GM10847 (cell line): ENCODE data around the gene MEX3C.

Experiments used
- POLR2A ChIP-seq: IDR thresholded peaks from 2 replicates; pipeline ENCODE4 v1.6.1; 2011; ENCODE audit not compliant: insufficient read length; ENCODE audit errors: extremely low read depth

The MEX3C gene

GRCh38 chr18:51197661-51198424 is at the start of gene MEX3C:
MEX3C (minus strand) TSS chr18:51197681; CDS start chr18:51197320, 361 bp downstream.
- peak; percentile 64 for TF ChIP-seq POLR2A

- no peak for TF ChIP-seq POLR2A
Observed at GRCh38 chr18:51241226-51241625, 43.7 kb upstream of the MEX3C start.

- no peak for TF ChIP-seq POLR2A
Observed at GRCh38 chr18:51236225-51236624, 38.7 kb upstream of the MEX3C start.

DNA sequence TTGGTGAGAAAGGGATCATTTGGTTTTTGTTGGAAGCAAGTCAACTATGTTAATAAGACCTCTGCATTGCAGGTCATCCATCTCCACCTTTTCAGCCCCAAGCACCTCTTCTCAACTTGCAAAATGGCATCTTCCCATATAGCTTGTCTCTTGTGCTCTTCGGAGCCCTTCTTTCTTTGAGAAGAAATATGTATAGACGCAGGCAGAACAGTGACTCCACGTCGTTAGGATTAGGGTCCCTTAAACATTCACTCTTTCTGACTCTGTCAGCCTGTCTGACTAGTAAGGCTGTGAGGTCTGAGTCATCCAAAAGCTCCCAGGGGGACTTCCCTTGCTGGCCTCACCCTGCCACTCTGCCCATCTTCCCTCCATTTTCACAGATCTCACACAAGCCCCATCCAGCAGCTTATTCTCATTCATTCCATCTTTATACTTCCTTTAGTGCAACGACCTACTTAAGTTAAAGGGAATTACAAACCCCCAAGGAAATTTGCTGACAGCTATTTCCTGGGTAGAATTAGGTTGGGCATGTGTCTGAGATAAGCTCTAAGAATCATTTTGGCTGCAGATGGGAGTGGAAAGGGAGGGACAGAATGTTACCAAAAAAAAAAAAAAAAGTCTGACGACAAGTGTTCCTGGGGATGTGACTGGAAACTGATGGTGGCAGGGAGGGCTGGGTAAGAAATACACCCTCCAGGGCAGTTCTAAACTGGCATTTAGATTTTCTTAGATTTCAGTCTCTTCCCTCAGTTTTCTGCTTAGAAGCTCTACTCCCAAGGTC is 37.7 kb upstream of the MEX3C start:
- TF ChIP-seq POLR2A = no peak

DNA sequence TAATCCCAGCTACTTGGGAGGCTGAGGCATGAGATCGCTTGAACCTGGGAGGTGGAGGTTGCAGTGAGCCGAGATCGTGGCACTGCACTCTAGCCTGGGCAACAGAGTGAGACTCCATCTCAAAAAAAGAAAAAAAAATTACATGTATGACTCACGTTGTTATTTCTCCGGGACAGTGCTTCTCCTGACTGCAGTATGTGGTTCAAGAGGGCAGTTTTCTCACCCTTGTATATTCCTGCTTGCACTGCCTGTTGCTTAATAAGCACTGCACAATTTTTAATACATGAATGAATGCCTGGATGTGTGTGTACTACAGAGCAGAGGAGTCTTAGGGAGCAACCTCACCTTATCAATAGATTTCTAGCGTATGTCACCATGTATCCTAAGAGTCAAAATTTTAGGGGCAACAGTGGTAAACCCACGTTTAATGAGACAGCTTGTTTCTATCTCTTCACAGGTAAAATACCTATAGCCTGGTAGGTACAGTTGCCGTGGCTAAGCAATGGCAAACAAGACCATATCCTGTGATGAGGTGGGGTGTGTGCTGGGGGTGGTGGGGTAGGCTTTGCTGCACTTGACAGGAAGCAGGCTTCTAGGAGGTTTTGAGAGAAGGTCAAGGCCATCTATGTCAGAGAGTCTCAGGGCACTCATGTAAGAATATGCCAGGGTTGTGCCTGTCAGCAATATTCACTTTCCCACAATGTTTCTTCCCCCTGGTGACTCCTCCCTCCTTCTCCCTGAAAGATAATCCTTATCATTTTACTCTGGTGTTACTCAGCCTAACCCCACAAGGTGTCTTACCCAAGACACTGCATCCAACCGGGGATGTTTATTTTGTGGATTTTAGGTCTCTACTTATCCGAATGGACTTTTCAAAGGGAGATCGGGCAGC is 36.9 kb upstream of the MEX3C start:
- no peak for TF ChIP-seq POLR2A

DNA sequence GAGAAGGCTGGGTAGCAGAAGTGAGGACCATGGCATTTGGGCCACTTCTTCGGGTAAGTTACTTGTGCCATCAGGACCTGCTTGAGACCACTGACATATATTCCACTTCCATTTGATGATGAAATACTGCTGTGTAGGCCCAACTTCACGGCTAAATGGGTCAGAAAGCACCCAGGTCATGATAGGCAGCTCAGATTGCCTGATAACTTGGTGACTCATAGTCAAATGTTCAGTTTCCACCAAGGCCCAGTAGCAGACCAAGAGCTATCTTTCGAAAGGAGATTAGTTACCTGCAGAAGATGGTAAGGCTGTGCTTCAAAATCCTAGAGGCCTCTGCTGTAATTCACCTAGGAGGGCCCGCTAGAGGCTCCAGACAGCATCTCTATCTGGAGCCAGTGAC is 31.8 kb upstream of the MEX3C start:
- no peak for TF ChIP-seq POLR2A

DNA sequence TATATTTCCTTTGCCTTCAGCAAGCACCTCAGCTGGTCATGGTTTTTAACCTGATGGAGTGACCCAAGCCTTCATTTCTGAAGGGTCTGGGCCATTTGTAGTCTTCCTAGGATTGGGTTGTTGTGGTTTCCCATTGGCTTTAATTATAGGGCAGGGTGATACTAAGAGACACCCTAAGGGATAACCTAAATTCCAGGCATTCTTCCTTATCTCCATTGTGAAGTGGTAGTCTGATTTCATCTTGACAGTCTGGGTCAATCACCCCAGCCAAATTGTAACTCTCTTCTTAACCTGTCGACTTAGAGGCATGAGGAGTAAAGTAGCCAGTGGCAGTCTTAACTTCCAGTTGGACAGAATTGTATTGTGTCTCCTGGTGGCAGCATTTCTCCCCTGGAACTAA is 30.2 kb upstream of the MEX3C start:
- TF ChIP-seq POLR2A = no peak

DNA sequence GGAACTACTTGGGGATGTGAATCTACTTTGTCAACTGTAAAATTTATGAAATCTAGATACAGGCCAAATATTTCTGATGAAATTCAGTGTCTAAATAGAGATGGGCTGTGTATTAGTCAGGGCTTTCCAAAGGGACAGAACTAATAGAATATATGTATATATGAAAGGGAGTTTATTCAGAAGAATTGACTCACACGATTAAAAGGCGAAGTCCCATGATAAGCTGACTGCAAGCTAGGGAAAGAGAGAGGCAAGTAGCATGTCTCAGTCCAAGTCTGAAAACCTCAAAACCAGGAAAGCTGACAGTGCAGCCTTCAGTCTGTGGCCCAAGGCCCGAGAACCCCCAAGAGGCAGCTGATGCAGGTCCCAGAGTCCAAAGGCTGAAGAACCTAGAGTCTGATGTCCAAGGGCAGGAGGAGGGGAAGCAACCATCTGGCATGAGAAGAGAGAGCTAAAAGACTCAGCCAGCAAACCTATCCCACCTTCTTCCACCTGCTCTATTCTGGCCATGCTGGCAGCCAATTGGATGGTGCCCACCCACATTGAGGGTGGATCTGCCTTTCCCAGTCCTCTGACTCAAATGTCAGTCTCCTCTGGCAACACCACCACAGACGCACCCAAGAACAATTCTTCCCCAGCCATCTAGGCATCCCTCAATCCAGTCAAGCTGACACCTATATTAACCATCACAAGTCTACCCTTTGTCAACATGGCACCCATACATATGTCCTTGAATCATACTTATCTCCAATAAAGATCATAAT is 29.3 kb upstream of the MEX3C start:
- TF ChIP-seq POLR2A = no peak

- TF ChIP-seq POLR2A = no peak
Observed at GRCh38 chr18:51226068-51226467, 28.6 kb upstream of the MEX3C start.

GRCh38 chr18:51212606-51213005 is 15.1 kb upstream of the MEX3C start:
- TF ChIP-seq POLR2A = no peak

DNA sequence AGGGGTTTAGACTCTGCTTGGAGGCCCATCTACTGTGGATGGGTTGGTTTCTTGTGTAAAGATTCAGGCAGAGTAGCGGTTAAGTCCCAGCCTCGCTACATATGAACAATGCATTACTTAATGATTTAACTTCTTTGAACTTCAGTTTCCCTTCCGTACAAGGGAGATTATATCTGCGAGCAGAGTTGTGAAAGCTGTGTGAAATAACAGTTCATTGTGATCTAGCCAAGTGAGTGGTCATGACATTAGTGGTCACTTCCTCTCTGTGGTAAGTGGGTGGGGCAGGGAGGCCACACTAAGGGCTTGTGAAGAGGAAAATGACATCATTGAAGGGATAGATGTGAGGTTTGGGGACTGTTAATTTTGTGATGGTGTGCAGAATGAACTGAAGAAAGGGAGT is 14.1 kb upstream of the MEX3C start:
- no peak for TF ChIP-seq POLR2A

DNA sequence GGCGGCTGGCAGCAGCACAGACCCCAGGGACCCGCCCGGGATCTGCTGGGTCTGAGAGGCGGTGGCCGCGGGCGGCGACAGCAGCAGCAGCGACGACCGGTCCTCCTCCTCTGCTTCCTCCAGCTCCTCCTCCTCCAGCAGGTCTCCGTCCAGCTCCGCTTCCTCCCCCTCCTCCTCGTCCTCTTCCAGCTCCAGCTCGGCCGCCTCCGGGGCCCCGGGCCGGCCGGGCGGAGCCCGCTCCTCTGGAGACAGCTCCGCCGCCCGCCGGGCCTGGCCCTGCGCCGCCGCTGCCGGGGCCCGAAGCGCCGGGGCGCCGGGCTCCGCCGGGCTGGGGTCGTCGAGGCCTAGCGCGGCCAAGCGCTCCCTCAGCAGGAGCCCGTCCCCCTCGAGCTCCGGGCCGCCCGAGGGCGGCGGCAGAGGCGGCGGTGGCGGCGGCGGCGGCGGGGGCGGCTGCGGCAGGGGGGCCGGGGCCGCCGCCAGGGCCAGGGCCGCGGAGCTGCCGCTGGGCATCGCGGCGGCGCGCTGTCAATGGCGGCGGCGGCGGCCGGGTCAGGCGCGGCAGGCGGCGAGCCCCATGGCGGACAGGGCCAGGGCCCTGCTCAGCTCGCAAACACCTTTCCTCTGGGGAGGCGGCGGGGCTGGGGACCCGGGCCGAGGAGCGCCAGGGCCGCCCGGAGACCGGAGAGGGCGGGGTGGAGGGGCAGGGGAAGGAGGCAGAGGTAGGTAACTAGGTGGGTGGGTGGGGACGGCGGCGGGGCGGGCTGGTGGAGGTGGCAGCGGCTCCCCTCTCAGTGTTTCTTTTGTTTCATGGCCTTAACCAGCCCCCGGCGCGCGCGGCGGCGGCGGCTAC is 445 bp downstream of the MEX3C start:
- TF ChIP-seq POLR2A = no peak

GRCh38 chr18:51196118-51196810 is 1.2 kb downstream of the MEX3C start:
- TF ChIP-seq POLR2A = no peak
